ENCODE data around the gene EXTL1.

The EXTL1 gene

DNA sequence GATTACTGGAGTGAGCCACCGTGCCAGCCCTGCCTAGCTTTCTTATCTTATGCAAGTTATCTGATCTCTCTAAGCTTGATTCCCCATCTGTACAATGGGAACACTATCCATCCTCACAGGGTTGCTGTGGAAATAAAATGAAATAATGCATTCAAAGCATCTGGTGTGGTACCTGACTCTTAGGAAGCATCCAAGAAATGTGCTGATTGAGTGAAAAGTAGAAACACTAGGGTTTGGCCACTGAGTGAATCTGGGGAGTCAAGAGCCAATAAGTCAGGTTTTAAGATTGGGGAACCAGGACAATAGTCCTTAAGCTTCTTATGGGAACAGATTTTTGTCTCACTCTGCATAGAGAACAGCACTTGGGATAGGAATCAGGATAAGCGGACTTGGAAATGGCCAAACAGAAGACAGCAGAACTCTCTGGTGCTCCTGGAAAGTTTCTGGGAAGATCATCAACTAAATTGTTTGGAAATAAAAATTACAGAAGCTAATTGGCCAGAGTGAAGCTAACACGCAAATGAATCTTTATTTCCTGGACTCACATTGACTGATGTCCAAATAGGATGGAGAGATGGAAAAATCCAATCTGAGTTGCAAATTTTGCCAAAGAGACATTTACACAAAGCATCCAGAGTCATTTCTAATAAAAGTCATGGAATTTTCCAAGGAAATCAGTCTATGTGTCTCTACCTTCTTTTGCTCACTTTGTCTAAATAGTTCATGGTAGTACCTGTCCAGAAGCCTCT, 27.0 kb upstream of the EXTL1 start:
- no peak overlapping the region for H3K4me3 ChIP-seq (ENCODE audit: low read depth, low read length, poor library complexity, severe bottlenecking)
- peak overlapping the region; percentile 41 for H3K27ac ChIP-seq (ENCODE audit: low read depth, low read length, poor library complexity, severe bottlenecking)
- H3K9ac ChIP-seq (ENCODE audit: low read length) = no peak overlapping the region
- H3K4me1 ChIP-seq (ENCODE audit: insufficient read depth, low read length, severe bottlenecking) = peaks cover 41% of the 10 kb centered on the region
- H3K9me2 ChIP-seq (ENCODE audit: low read depth, low read length) = no peaks in the 10 kb centered on the region
- no peaks in the 10 kb centered on the region for H3K36me3 ChIP-seq (ENCODE audit: insufficient read depth, low read length)
- no peaks in the 10 kb centered on the region for H3F3A ChIP-seq (ENCODE audit: insufficient read depth, low read length)
- no peaks in the 10 kb centered on the region for H3K79me2 ChIP-seq (ENCODE audit: insufficient read depth, low read length)
- H3K27me3 ChIP-seq (ENCODE audit: insufficient read depth, low read length) = no peaks in the 10 kb centered on the region
- H4K20me1 ChIP-seq (ENCODE audit: insufficient read depth, low read length) = no peaks in the 10 kb centered on the region
- TF ChIP-seq, protein P1, sequence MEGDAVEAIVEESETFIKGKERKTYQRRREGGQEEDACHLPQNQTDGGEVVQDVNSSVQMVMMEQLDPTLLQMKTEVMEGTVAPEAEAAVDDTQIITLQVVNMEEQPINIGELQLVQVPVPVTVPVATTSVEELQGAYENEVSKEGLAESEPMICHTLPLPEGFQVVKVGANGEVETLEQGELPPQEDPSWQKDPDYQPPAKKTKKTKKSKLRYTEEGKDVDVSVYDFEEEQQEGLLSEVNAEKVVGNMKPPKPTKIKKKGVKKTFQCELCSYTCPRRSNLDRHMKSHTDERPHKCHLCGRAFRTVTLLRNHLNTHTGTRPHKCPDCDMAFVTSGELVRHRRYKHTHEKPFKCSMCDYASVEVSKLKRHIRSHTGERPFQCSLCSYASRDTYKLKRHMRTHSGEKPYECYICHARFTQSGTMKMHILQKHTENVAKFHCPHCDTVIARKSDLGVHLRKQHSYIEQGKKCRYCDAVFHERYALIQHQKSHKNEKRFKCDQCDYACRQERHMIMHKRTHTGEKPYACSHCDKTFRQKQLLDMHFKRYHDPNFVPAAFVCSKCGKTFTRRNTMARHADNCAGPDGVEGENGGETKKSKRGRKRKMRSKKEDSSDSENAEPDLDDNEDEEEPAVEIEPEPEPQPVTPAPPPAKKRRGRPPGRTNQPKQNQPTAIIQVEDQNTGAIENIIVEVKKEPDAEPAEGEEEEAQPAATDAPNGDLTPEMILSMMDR (IDR thresholded peaks at IDR 0.05; ENCODE audit: low read length) = no peak
- no peak for TF ChIP-seq EZH2 (IDR thresholded peaks at IDR 0.05; ENCODE audit: borderline replicate concordance, low read length)
- no peak overlapping the region for H3K4me2 ChIP-seq (ENCODE audit: low read length)
- H2AFZ ChIP-seq (ENCODE audit: low read length) = no peak overlapping the region
- H3K9me3 ChIP-seq (ENCODE audit: low read length) = no peaks in the 10 kb centered on the region

DNA sequence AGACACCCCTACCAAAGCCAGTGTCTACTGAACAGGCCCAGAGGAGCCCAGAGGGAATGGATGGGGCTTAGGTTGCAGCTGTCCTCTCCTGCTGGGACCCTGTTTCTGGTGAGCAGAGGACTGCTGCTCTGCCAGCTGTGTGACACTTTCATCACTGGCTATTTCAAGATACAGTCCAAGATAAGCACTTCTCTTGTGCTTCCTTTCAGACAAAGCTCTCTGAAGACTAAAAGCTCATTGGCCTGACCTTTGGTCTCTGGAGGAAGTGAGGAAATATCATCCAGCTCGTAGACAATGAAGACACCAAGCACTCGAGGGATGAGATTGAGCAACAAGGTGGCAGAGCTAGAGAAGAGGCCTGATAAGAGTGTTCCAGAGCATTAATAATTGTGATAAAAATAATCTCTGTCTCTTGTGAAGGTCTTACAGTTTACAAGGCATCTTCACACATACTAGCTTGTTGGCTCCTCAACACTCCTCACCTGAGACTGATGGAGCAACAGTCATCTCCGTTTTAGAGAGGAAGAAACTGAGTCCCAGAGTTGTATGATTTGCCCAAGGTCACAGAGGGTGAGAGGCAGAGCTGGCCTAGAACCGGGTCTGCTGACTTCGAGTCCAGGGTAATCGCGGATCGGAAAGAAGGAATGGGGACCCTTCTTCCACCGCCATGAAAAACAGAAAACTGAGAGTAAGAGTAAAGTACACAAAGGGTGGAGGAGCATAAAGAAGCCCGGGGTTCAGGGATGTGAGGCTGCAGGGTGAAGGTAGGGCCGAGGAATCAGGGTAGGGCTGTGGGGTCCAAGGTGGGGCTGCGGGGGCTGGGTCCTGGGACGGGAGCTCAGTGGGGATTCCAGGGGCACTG, 24.4 kb upstream of the EXTL1 start:
- Histone ChIP-seq H3K4me3 (ENCODE audit: low read depth, low read length, poor library complexity, severe bottlenecking) (peak overlapping the region; percentile 92), H3K9me3 (ENCODE audit: low read length) (no peaks in the 10 kb centered on the region), H4K20me1 (ENCODE audit: insufficient read depth, low read length) (no peaks in the 10 kb centered on the region), H3K4me1 (ENCODE audit: insufficient read depth, low read length, severe bottlenecking) (peaks cover 41% of the 10 kb centered on the region), H3K4me2 (ENCODE audit: low read length) (peak overlapping the region; percentile 98), H3K27ac (ENCODE audit: low read depth, low read length, poor library complexity, severe bottlenecking) (peak overlapping the region; percentile 79), H3F3A (ENCODE audit: insufficient read depth, low read length) (no peaks in the 10 kb centered on the region), H3K9me2 (ENCODE audit: low read depth, low read length) (no peaks in the 10 kb centered on the region), H3K27me3 (ENCODE audit: insufficient read depth, low read length) (no peaks in the 10 kb centered on the region), H3K79me2 (ENCODE audit: insufficient read depth, low read length) (no peaks in the 10 kb centered on the region), H3K9ac (ENCODE audit: low read length) (peak overlapping the region; percentile 98), H2AFZ (ENCODE audit: low read length) (no peak overlapping the region), H3K36me3 (ENCODE audit: insufficient read depth, low read length) (no peaks in the 10 kb centered on the region)
- TF ChIP-seq EZH2 (IDR thresholded peaks at IDR 0.05; ENCODE audit: borderline replicate concordance, low read length) = no peak
- TF ChIP-seq, protein P1 (IDR thresholded peaks at IDR 0.05; ENCODE audit: low read length) = no peak

- no peaks in the 10 kb centered on the region for H3K9me3 ChIP-seq (ENCODE audit: low read length)
- H3K36me3 ChIP-seq (ENCODE audit: insufficient read depth, low read length) = no peaks in the 10 kb centered on the region
- peak within 1 kb of the TSS; percentile 98 for H3K4me2 ChIP-seq (ENCODE audit: low read length)
- H3F3A ChIP-seq (ENCODE audit: insufficient read depth, low read length) = no peaks in the 10 kb centered on the region
- peak within 1 kb of the TSS; percentile 79 for H3K27ac ChIP-seq (ENCODE audit: low read depth, low read length, poor library complexity, severe bottlenecking)
- no peak for TF ChIP-seq EZH2 (IDR thresholded peaks at IDR 0.05; ENCODE audit: borderline replicate concordance, low read length)
- TF ChIP-seq, protein P1 (IDR thresholded peaks at IDR 0.05; ENCODE audit: low read length) = peak; percentile 97
- H4K20me1 ChIP-seq (ENCODE audit: insufficient read depth, low read length) = no peaks in the 10 kb centered on the region
- H3K9ac ChIP-seq (ENCODE audit: low read length) = peak within 1 kb of the TSS; percentile 98
- H3K79me2 ChIP-seq (ENCODE audit: insufficient read depth, low read length) = no peaks in the 10 kb centered on the region
- H3K4me3 ChIP-seq (ENCODE audit: low read depth, low read length, poor library complexity, severe bottlenecking) = peak within 1 kb of the TSS; percentile 92
- H3K27me3 ChIP-seq (ENCODE audit: insufficient read depth, low read length) = no peaks in the 10 kb centered on the region
- H3K9me2 ChIP-seq (ENCODE audit: low read depth, low read length) = no peaks in the 10 kb centered on the region
- H3K4me1 ChIP-seq (ENCODE audit: insufficient read depth, low read length, severe bottlenecking) = peaks cover 36% of the 10 kb centered on the region
- peak within 1 kb of the TSS; percentile 88 for H2AFZ ChIP-seq (ENCODE audit: low read length)
Measured at GRCh38 chr1:25997828-25998761, 23.5 kb upstream of the EXTL1 start, which contains the start of gene PAFAH2. TSS of gene PAFAH2 (minus strand) at chr1:25998063. CDS start at chr1:25990816, 7,247 bp downstream.
